ENCODE data around the gene ZNF30.
"Not testable (repeated sequence)": the region's sequence is repeated elsewhere in the genome, so short reads cannot be mapped to it uniquely, and the experiment has no call there.

The ZNF30 gene

DNA sequence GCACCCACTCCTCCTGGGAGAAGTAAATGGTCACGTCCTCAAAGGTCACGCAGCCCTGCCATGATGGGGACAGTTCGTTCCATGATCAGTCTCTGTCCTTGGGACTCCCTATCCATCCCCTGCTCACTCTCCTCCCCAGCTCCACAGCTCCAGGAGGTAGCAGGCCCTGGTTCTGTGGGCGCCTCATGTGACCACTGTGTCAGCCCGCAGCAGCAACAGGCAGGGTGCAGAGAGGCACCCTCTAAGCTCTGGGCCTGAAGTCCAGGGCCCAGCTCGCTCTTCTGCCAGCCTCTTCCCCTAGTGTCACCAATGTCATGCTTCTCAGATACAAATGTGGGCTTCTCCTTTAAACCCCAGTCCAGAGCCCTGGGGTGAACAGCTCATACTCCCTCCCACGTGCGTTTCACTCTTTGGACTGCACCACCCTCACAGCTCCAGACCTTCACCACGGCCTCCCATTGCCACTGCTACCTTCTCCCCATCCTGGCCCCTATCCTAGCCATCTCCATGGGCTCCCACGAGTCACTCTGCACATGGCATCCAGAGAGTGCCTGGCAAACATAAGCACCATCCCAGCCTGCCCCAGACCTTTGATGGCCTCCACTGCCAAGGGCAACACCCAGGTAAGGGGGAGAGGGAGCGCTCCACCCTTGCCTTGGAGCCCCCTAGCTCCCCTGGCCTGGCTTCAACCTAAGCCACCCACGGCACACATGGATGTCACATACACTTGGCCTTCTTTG lies 34.4 kb downstream of the ZNF30 start:
- no peak for DNase-seq

DNA sequence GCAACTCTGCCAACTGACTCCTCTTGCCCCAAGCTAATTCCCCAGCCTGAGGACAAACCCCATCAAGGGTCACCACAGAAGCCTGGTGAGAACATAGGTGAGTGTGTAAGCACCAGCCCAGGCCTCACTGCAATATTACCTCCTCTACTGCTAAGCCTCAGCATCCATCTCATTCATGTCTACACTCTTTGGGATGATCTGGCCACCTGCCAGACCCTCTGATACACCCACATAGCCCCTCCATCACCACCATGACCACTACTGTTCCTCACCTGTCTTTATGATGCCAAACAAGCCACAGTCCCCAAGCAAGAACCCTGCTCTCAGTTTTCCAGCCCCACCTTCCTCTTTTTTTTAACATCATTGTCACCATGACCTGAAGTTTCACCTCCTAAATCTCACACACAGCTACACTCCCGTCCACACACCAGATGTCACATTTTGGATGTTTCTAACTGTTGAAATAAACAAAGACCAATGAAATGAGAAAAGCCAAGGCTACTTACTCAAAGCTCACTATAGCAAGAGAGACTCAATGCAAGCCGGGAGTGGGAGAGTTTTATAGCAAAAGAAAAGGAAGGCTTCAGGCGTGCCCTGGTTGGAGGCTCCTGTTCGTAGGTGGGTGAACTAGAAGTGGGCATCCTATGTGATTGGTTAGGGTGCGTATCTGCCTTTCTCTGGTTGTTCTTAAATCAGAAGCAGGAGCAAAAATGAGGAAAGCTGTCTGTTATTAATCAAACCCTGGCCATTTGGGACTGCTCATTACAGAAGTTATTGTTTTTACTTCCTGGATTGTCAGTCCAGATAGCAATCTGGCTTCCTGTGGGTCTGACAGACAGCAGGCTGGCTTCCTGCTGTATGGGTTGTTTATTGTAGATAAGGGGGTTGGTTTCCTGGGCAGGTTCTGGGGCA lies 35.3 kb downstream of the ZNF30 start:
- no peak for DNase-seq

DNA sequence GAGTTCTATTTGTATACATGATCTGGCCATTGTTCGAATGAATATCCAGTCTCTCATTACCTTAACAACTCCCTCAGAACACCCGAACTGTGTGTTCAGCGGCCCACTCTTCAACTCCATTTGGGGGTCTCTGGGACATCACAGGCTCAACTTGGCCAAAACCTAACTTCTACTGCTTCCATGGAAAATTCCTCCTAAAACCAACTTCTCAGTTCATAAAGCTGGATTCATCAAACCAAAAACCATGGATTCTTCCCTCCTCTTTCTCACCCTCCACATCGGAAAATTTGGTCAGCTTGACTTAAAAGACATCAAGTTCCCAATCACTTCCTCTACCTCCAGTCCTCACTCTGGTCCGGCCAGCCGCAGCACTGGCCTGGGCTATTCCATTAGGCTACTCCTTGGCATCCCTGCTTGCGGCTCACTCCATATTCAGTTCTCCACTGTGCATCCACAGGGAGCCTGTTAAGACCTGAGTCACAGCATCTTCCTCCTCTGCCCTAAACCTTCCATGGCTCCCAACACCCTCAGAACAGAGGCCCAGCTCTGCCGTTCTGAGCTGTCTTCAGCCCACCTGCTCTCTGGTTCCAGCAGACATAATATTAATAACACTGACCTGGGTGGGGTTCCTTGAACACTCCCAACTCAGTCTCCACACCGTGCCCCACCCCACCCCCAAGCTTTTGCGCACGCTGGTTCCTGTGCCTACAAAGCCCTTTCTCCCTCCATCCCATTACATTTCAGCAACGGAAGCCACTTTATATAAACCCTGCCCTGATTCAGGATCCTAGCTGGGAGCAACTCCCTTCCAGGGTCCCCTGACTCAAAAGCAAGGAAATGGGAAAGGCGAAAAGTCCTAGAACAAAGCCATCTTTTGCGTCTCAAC lies 36.2 kb downstream of the ZNF30 start:
- peak; percentile 44 for DNase-seq

DNA sequence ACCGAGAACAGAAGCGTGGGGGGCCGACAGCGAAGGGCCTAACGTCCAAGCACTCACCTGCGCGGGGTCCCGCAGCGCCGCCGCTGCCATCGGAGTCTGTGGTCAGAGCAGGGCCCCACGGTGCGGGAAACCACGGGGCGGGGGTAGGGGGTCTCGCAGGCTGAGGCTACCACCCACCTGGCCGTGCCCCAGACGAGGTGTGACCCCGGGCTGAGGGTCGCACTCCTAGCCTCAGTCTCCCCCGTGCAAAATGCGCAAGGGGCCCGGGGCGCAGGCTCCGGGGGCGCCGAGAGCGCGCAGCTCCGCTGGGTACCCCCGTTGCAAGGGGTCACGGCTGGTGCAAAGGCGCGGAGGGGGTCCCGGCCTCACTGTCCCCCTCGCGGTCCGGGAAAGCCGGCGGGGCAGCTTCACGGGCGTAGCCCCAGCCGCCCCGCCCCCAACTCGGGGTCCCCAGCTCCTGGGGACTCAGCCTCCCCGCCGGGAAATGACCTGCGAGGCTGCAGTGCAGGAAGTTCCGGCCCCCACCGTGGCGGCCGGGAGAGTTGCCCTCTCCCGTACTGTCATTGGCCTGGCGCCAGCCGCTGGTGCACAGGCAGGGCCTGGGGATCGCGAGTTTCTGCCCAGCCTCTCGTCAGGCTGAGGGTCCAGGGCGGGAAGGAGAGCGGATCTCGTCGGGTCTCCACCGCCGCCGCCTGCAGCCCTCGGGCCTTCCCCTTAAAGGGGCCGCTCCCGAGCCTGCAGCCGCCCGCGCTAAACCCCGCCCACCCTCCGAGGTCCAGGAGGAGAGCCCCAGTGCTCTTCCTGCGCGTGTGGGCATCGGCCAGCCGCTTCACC lies 37.1 kb downstream of the ZNF30 start, which contains the start of gene ZNF792:
Gene ZNF792, minus strand, starts transcription at position 657 of the 834 bp plus-strand sequence. Its CDS starts 567 bp downstream, at position 90.
- peak; percentile 85 for DNase-seq

DNA sequence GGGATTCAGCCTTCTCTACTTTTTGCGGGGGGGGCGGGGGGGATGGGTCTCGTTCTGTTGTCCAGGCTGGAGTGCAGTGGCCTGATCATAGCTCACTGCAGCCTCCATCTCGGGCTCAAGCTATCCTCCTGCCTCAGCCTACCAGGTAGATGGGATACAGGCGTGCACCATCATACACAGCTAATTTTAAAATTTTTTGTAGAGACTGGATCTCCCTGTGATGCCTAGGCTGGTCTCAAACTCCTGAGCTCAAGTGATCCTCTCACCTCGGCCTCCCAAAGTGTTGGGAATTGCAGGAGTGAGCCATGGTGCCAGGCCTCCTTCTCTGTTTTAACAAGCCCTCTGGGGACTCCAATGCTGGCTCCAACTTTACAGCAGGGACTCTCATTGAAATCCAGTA lies 37.9 kb downstream of the ZNF30 start:
- DNase-seq, result no peak

DNA sequence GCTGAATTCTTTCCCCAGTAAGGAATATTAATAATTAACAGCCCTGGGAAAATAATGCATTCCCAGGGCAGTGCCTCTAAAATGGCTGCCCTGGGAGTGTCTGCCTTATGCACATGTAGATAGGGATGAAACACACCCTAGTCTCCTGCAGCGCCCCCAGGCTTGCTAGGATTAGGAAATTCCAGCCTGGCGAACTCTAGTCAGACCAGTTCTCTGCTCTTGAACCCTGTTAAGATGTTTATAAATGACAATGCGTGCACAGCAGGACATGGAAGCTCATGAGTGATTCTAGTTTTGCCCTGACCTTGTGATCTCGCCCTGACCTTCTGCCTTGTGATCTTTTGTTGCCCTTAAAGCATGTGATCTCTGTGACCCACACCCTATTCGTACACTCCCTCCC lies 38.8 kb downstream of the ZNF30 start:
- not testable (repeated sequence) for DNase-seq

DNA sequence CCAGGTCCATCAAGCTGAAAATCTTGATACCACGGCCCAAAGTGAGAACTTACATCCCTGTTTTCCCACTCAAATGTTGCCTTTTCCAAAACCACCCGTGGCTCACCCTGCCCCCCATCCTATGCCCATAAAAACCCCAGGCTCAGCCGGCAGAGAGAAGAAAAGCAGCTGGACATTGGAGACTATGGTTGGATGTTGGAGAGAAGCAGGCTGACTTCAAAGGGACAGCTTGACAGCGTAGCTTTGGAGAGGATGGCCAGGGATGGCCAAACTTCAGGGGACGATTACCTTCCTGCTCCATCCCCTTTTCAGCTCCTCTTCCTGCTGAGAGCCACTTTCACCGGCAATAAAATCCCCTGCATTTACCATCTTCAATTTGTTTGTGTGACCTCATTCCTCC lies 40.8 kb downstream of the ZNF30 start:
- no peak for DNase-seq

DNA sequence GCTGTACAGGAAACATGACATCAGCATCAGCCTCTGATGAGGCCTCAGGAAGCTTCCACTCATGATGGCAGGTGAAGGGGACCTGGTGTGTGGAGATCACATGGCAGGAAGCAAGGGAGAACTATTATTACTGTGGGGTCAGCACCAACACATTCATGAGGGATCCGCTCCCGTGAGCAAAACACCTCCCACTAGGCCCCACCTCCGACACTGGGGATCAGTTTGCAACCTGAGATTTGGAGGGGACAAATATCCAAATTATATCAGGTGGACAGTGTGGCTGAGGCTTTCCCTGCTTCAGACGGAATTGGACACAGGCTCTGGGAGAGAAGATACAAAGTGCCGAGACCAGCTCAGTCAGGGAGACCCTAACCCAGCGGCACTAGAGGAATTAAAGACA lies 43.0 kb downstream of the ZNF30 start:
- DNase-seq, result no peak

DNA sequence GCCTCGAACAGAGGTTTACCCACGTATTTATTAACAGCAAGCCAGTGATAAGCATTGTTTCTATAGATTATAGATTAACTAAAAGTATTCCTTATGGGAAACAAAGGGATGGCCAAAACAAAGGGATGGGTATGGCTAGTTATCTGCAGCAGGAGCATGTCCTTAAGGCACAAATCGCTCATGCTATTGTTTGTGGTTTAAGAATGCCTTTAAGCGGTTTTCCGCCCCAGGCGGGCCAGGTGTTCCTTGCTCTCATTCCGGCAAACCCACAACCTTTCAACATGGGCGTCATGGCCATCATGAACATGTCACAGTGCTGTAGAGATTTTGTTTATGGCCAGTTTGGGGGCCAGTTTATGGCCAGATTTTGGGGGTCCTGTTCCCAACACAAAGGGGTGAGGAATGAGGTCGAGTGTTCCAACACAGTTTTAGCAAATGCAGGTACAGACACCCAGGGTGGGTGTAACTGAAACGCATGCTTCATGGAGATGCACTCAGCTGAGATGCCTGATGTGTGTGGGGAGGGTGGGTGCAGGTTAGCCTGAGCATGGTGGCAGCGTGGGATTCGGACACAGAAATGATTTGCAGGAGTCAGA lies 43.6 kb downstream of the ZNF30 start:
- not testable (repeated sequence) for DNase-seq

DNA sequence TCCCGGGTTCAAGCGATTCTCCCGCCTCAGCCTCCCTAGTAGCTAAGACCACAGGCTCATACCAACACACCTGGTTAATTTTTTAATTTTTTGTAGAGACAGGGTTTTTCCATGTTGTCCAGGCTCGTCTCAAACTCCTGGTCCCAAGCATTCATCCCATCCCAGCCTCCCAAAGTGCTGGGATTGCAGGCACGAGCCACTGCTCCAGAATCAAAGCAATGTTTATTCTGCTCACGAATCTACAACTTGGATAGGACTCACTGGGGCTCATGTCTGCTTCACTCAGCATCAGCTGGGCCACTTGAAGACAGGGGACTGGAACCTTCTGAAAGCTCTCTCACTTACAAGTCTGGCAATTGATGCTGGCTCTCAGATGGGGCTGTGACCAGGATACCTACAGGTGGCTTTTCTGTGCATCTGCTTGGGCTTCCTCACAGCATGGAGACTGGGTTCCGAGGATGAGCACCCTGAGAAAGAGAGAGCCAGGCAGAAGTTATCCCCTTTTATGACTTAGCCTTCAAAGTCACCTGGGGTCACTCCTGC lies 45.5 kb downstream of the ZNF30 start:
- no peak for DNase-seq

DNA sequence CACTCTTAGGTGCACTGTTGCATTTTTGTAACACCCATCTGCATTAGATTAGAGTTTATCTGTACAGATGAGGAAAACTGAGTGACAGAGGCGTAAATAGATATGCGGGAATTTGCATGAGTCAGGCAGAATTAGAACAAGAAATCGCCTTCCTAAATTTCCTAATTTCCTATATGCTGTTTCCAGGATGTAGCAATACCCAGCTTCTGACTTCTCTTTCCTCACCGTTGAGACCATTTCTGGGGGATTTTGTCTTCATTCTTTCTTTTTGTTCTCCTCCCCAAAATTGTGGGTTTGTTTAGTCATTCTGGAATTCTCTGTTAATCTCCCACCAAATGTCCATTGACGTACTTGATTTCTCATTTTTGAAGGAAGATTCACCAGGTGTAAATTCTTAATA lies 47.9 kb downstream of the ZNF30 start:
- no peak for DNase-seq

DNA sequence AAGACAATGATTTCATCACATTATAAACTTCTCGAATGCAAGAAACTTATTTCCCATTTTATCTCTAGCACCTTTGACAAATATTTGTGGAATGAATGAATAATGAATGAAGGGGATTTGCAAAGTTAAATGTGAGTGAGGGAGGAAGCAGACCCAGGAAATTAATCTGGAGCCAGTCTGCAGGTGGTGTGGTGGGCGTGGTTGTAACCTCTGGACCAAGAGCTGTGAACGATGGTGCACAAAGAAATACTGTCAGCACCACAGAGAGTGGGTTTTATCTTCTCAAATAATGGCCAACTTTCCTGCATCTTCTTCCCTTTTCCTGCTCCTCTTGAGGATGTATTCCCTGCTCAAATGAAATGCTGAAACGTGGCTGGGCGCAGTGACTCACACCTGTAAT lies 48.4 kb downstream of the ZNF30 start:
- DNase-seq, result no peak

DNA sequence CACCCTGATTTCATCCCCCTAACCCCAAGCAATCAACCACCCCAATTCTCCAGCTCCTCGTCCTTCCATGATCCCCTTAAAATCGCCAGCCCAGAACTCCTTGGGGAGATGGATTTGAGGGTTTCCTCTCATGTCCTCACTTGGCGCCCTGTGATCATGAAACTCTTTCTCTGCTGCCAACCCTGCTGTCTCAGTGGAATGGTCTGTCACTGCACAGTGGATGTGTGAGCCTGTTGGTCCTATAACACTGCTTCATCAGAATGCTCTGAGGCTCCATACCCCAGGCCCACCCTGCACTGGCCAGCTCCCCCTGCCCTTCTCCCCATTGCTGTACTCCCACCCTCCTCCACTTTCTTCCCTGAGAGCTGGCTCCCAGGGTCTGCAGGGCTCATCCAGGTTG lies 49.9 kb downstream of the ZNF30 start:
- no peak for DNase-seq

DNA sequence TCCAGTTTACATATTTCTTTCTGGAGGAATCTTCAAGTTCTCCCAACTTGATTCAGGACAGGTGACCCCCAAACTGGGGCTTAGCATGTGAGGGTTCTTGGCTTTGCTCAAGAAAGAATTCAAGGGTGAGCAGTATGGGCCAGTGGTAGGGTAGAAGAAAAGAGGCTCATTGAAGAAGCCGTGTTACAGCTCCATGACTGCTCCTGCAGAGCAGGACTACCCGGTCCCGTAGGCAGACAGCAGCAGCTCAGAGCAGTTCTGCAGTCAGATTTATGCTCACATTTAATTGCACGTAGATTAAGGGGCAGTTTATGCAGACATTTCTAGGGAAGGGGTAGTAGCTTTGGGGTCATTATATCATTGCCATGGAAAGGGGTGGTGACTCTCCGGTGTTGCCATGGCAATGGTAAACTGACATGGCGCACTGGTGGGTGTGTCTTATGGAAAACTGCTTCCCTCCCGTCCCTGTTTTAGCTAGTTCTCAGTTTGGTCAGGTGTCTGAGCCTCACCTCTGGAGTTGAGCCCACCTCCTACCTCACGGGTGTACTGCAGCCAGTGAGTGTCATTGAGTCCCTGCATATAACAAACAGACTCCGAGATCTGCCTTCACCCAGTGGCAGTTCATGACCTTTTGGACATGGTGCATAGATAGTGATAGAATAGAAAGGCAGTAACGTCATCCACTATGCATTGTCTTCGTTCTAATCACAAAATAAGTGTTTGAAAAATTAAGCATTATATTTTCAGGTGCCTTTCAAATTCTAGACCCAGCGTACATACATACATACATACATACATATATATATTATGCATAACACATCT lies 53.3 kb downstream of the ZNF30 start:
- no peak for DNase-seq

DNA sequence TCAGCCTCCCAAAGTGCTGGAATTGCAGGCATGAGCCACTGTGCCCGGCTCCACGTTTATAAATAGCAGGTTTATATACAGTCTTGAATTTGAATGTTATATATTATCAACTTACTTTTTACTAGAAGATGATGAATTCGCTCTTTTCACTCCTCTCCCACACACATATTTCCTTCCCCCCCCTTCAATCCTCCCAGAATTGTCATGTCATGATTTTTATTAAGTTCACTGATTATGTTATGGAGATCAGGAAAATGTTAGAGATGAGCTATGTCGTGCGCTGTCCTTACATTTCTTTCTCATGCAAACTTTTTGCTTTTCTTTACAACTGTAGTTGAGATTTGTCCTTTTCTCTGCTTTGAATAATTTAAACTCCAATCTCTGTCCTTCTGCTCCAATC lies 55.6 kb downstream of the ZNF30 start:
- DNase-seq, result no peak

DNA sequence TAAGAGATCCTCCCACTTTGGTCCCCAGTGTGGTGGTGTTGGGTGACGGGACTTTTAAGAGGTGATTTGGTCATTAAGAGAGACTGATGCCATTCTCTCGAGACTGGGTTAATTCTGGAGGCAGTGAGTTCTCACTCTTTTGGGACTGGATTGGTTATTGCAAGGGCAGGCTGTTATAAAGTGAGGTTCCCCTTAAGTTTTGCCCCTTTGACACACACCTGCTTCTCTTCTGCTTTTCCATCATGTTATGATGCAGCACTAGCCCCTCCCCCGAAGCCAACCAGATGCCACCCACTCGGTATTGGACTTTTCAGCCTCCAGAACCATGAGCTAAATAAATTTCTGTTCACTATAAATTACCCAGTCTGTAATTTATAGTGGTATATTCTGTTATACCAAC lies 57.1 kb downstream of the ZNF30 start:
- no peak for DNase-seq

DNA sequence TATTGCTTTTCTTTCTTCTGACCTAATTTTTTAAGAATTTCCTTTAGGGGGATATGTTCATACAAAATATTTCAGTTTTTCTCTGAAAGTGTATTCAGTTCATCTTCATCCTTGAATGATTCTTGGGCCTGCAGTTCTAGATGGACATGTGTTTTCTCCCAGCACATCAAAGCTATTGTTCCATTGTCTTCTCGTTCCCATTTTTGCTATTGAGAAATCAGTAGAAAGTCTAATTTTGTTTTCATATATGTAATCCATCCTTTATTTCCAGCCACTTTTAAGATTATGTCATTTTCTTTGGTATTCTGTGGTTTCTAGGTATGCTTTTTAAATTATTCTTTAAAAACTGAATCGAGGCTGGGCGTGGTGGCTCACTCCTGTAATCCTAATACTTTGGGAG lies 57.6 kb downstream of the ZNF30 start:
- DNase-seq, result no peak

DNA sequence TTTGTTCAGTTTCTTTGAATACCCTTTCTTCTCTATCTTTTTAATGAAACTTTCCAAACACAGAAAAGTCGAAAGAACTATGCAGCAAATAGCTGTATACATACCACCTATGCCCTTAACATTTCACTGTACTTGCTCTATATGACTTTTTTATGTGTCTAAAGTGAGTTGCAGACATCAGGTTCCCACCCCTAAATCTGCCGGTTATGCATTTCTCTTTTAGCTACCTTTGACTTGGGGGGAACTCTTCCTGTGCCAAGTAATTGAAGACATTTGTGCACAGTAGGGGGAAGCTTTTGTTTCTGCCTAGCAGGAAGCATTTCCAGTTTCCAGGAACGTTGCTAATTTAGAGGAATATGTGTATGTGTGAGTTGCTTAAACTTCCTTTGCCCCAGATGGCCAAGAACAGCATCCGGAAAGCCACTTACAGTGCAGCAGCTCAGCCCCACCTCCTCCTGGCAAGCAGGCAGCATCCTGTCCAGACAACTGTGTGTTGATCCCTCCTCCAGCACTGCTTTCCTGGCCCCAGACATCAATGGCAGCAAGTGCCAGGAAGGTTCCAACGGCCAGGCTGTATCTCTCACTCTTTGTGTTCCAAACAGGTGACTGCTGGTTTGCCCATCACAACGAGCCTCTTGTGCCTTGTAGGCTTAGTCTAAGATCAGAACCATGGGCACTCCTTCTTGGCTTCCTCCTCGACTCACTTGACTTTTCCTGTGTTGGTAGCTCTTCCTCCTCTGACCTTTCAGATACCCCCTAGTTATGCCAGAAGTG lies 58.7 kb downstream of the ZNF30 start:
- peak; percentile 8 for DNase-seq

DNA sequence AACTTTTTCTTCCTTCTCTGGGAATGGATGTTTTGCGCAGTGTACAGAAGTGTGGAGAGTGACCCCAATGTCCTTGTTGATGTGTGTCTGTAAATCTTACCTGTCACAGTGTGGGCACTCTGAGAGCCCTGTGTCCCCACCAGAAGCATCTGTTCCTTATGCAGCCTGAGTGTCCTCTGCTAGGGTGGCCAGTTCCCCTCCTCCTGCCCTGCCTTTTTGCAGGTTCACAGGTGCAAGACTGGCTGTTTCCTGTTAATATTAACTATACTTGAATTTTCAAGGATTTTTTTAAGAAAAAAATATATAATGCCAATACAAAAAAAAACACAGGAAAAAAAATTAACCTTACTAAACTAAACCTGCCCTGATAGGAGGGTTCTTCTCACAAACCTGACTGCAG lies 61.4 kb downstream of the ZNF30 start:
- no peak for DNase-seq

DNA sequence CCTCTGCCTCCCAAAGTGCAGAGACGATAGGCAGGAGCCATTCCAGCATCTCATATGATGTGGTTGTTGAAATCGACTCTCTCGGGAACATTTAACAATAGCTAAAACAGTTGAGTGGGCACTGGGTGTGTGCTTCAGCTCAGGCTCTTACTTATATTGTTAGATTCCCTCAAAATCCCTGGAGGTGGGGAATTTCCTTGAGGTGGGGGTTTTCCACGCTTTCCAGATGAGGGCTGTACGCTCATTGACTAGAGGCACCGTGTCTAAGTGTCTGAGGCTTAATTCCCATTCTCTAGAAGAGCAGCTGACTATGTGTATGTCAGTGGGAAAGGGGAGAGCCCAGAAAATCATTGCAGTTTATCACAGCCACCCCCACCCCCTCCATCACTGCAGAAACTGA lies 62.6 kb downstream of the ZNF30 start:
- DNase-seq, result no peak
